Measurements from ENCODE around the gene LRRN1. TPM values are rescaled to one million over a fixed set of nuclear protein-coding genes. Genes with fewer than 3 reads are reported as not detected.

The LRRN1 gene
- polyA plus RNA-seq (ENCODE audit: insufficient read length in 4 of 4) = 10 to 100 TPM; 15.5 to 21.7 (median 17.1) TPM

- peak; percentile 21 to 72 (median 45) for DNase-seq (ENCODE audit: low read depth in 4 of 4, low spot score in 2 of 4)
These were observed at the start of gene LRRN1 for GRCh38 chr3:3799173-3800079. Gene LRRN1 (plus strand): TSS chr3:3799431. CDS start chr3:3844642, 45,211 bp downstream.

- no peak for DNase-seq (ENCODE audit: low read depth in 4 of 4, low spot score in 2 of 4)
These were observed 45.8 kb upstream of the LRRN1 start for GRCh38 chr3:3753416-3753815.

GRCh38 chr3:3765661-3766060 is 33.6 kb upstream of the LRRN1 start:
- DNase-seq (ENCODE audit: low read depth in 4 of 4, low spot score in 2 of 4) = no peak

- no peak for DNase-seq (ENCODE audit: low read depth in 4 of 4, low spot score in 2 of 4)
These were observed 33.1 kb upstream of the LRRN1 start for GRCh38 chr3:3766140-3766539.

GRCh38 chr3:3771094-3771493 is 28.1 kb upstream of the LRRN1 start:
- no peak for DNase-seq (ENCODE audit: low read depth in 4 of 4, low spot score in 2 of 4)

GRCh38 chr3:3771567-3771966 is 27.7 kb upstream of the LRRN1 start:
- no peak for DNase-seq (ENCODE audit: low read depth in 4 of 4, low spot score in 2 of 4)

- DNase-seq (ENCODE audit: low read depth in 4 of 4, low spot score in 2 of 4) = no peak
These were observed 26.9 kb upstream of the LRRN1 start for GRCh38 chr3:3772338-3772737.

- DNase-seq (ENCODE audit: low read depth in 4 of 4, low spot score in 2 of 4) = no peak
These were observed 26.3 kb upstream of the LRRN1 start for GRCh38 chr3:3772920-3773319.

- no peak for DNase-seq (ENCODE audit: low read depth in 4 of 4, low spot score in 2 of 4)
These were observed 22.6 kb upstream of the LRRN1 start for GRCh38 chr3:3776607-3777006.

- no peak for DNase-seq (ENCODE audit: low read depth in 4 of 4, low spot score in 2 of 4)
These were observed 21.0 kb upstream of the LRRN1 start for GRCh38 chr3:3778216-3778615.

GRCh38 chr3:3778641-3779270 is 20.5 kb upstream of the LRRN1 start:
- DNase-seq (ENCODE audit: low read depth in 4 of 4, low spot score in 2 of 4) = no peak

GRCh38 chr3:3782457-3782856 is 16.8 kb upstream of the LRRN1 start:
- DNase-seq (ENCODE audit: low read depth in 4 of 4, low spot score in 2 of 4) = no peak

GRCh38 chr3:3783210-3783609 is 16.0 kb upstream of the LRRN1 start:
- no peak for DNase-seq (ENCODE audit: low read depth in 4 of 4, low spot score in 2 of 4)

- no peak for DNase-seq (ENCODE audit: low read depth in 4 of 4, low spot score in 2 of 4)
These were observed 15.5 kb upstream of the LRRN1 start for GRCh38 chr3:3783696-3784095.

GRCh38 chr3:3792391-3792790 is 6.8 kb upstream of the LRRN1 start:
- no peak for DNase-seq (ENCODE audit: low read depth in 4 of 4, low spot score in 2 of 4)

- peak in 3 of 4 donors; percentile 24 to 41 (median 37) for DNase-seq (ENCODE audit: low read depth in 4 of 4, low spot score in 2 of 4)
These were observed 559 bp upstream of the LRRN1 start for GRCh38 chr3:3798631-3799113.

- DNase-seq (ENCODE audit: low read depth in 4 of 4, low spot score in 2 of 4) = peak in 3 of 4 donors; percentile 17 to 38 (median 22)
These were observed 837 bp downstream of the LRRN1 start for GRCh38 chr3:3800080-3800455.

GRCh38 chr3:3800685-3801493 is 1.7 kb downstream of the LRRN1 start:
- DNase-seq (ENCODE audit: low read depth in 4 of 4, low spot score in 2 of 4) = peak in 3 of 4 donors; percentile 13 to 28 (median 21)

- DNase-seq (ENCODE audit: low read depth in 4 of 4, low spot score in 2 of 4) = peak in 1 of 4 donors; percentile 5
These were observed 2.2 kb downstream of the LRRN1 start for GRCh38 chr3:3801494-3801841.

- DNase-seq (ENCODE audit: low read depth in 4 of 4, low spot score in 2 of 4) = peak in 1 of 4 donors; percentile 13
These were observed 2.8 kb downstream of the LRRN1 start for GRCh38 chr3:3802046-3802445.

- DNase-seq (ENCODE audit: low read depth in 4 of 4, low spot score in 2 of 4) = no peak
These were observed 5.3 kb downstream of the LRRN1 start for GRCh38 chr3:3804560-3804959.

All from left renal cortex interstitium (tissue), 4 donors.